Measurements from ENCODE around the gene NPHP4. TPM values are rescaled to one million over a fixed set of nuclear protein-coding genes. Genes with fewer than 3 reads are reported as not detected.

NPHP4 gene
- total and polyA plus RNA-seq, 9 of the 15 experiments (the other 6 are each of a cell fraction or from before 2014, with no cell fraction given): 0.52 to 26.2 (median 6.7) TPM

DNA sequence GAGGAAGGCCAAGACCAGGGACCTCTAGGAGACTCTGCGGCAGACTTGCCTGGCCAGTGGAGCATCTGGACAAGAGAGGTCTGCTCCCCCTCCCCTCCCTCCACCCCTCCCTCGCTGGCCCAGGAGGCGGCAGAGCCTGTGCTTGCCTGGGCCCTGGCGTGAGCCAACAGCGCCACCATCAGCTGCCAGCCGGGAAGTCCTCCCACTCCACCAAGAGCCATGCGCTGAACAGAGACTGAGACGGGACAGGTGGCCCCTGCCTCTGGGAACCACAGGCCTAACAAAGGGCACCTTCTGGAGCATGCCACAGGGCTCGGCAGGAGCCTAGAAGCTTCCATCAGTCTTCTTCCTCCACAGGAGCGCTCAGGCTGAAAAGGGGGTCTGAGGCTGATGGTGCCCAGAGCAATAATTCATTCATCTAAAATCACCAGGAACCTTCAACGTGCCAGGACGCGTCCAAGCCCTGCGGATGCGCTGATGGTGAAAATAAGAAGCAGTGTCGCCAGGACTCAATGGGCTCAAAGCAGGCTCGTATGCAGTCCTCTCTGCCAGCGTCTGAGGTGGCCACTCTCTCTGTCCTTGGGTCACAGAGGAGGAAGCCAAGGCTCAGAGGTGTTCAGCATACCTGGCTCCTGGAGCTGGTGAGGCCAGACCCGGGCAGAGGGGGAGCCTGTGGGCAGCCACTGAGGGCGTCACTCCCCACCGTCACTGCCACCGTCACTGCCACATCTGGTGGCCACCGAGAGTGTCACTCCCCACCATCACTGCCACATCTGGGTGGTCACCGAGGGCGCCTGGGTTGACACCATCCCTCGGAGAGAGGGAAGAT, 161.2 kb downstream of the NPHP4 start:
- FAIRE-seq (no peak), ATAC-seq (peak; percentile 91), DNase-seq (ENCODE audit: extremely low read depth in 1 of 4, low spot score in 3 of 4) (peak; percentile 60 to 75 (median 72))
- Histone ChIP-seq H3K4me1 (replicated peaks in 1 of 2; ENCODE audit: control insufficient read depth in 2 of 2, insufficient read depth in 2 of 2, low read length in 2 of 2) (peaks cover 0 to 10% of the 10 kb centered on the region in 2 experiments; a peak in 1 of 5 replicates), H3K9ac (ENCODE audit: insufficient read depth in 1 of 2, low read depth in 2 of 2, low read length in 2 of 2) (no peak overlapping the region), H3K4me3 (no peak overlapping the region), H3K27ac (ENCODE audit: extremely low read depth, low read depth, low read length) (no peak overlapping the region), H3K4me2 (ENCODE audit: insufficient read depth, low read length) (no peak overlapping the region), H3K79me2 (ENCODE audit: control insufficient read depth, insufficient read depth, low read length) (no peaks in the 10 kb centered on the region), H4K20me1 (replicated peaks; ENCODE audit: control insufficient read depth, insufficient read depth, low read length) (peaks cover 16% of the 10 kb centered on the region), H3K27me3 (ENCODE audit: control insufficient read depth in 2 of 2, insufficient read depth in 2 of 2, low read length in 2 of 2) (peaks cover 38 to 66% of the 10 kb centered on the region in 2 experiments), H3K9me1 (ENCODE audit: control insufficient read depth, insufficient read depth, low read length) (peaks cover 4% of the 10 kb centered on the region), H3K9me3 (replicated peaks; ENCODE audit: control insufficient read depth, insufficient read depth, low read depth, low read length) (no peaks in the 10 kb centered on the region), H3K36me3 (ENCODE audit: control insufficient read depth, insufficient read depth, low read length) (no peaks in the 10 kb centered on the region), H2AFZ (ENCODE audit: low read depth, low read length) (no peak overlapping the region)
- CTCF ChIA-PET (ENCODE audit: low intra/inter-chr PET ratio): interaction anchor here (0.6 to 1.1 kb wide), 2 partner anchors 85 to 321 kb away, joined by 3 read pairs; no protein-coding TSS in a partner anchor
- intact Hi-C loops (cut with micrococcal nuclease) (loop anchor here (10.0 kb wide), 1 partner anchor 76 kb away; no protein-coding TSS in a partner anchor), in situ Hi-C loops (cut with MboI) (no loop called here)
- no TSS peak for BruUV-seq (replicated peaks)
- 6% methylated on average over 26 of the region's 26 CpGs for WGBS (ENCODE audit: insufficient coverage, low coverage, missing lambda C conversion rate)
- POLR2A ChIA-PET: no interaction called here
- TF ChIP-seq DACH1 (IDR thresholded peaks at IDR 0.05; ENCODE audit: partially characterized antibody) (no peak), PTTG1 (tag; IDR thresholded peaks at IDR 0.05; ENCODE audit: low read depth) (no peak), SMC3 (conservative IDR thresholded peaks at IDR 0.05; ENCODE audit: insufficient read depth, low read depth, low read length) (peak; percentile 63), ESRRB (CRISPR knock-in tag; IDR thresholded peaks at IDR 0.05; ENCODE audit: borderline replicate concordance) (no peak), KAT2B (IDR thresholded peaks at IDR 0.05; ENCODE audit: low read depth, low read length) (no peak), CXXC5 (CRISPR knock-in tag; IDR thresholded peaks at IDR 0.05) (no peak), TAF1 (IDR thresholded peaks at IDR 0.05; ENCODE audit: control insufficient read depth, extremely low read depth, insufficient read depth, low read length, severe bottlenecking) (no peak), ARID2 (IDR thresholded peaks at IDR 0.05) (no peak), SRF (CRISPR knock-in tag; IDR thresholded peaks at IDR 0.05) (no peak), CBX5 (IDR thresholded peaks at IDR 0.05; ENCODE audit: borderline replicate concordance, low read depth) (no peak), ZNF146 (CRISPR knock-in tag; IDR thresholded peaks at IDR 0.05; ENCODE audit: unreplicated experiment) (no peak), MEF2A (IDR thresholded peaks at IDR 0.05; ENCODE audit: control insufficient read depth, low read depth, low read length) (no peak), NEUROD1 (IDR thresholded peaks at IDR 0.05; ENCODE audit: borderline replicate concordance, low read depth, low read length, partially characterized antibody) (no peak), POLR2G (IDR thresholded peaks at IDR 0.05; ENCODE audit: low read depth, low read length) (no peak), RAD21 (CRISPR knock-in tag; conservative IDR thresholded peaks at IDR 0.05 in 1 of 2, IDR thresholded peaks at IDR 0.05 in 1 of 2) (peak in 1 of 2 experiments; percentile 79; a peak in 2 of 4 replicates), SIN3B (IDR thresholded peaks at IDR 0.05; ENCODE audit: low read depth) (no peak)
- TF ChIP-seq, protein P1, sequence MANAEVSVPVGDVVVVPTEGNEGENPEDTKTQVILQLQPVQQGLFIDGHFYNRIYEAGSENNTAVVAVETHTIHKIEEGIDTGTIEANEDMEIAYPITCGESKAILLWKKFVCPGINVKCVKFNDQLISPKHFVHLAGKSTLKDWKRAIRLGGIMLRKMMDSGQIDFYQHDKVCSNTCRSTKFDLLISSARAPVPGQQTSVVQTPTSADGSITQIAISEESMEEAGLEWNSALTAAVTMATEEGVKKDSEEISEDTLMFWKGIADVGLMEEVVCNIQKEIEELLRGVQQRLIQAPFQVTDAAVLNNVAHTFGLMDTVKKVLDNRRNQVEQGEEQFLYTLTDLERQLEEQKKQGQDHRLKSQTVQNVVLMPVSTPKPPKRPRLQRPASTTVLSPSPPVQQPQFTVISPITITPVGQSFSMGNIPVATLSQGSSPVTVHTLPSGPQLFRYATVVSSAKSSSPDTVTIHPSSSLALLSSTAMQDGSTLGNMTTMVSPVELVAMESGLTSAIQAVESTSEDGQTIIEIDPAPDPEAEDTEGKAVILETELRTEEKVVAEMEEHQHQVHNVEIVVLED (CRISPR knock-in tag; IDR thresholded peaks at IDR 0.05): no peak
- TF ChIP-seq, protein P2, sequence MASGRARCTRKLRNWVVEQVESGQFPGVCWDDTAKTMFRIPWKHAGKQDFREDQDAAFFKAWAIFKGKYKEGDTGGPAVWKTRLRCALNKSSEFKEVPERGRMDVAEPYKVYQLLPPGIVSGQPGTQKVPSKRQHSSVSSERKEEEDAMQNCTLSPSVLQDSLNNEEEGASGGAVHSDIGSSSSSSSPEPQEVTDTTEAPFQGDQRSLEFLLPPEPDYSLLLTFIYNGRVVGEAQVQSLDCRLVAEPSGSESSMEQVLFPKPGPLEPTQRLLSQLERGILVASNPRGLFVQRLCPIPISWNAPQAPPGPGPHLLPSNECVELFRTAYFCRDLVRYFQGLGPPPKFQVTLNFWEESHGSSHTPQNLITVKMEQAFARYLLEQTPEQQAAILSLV (tag; IDR thresholded peaks at IDR 0.05): no peak
